NCI-H1694 (cell line): ENCODE data around the gene NOP10.

Source experiments
- DNase-seq: peaks from one replicate; lab custom pipeline; 2025; lab: John Stamatoyannopoulos, UW

The NOP10 gene

DNA sequence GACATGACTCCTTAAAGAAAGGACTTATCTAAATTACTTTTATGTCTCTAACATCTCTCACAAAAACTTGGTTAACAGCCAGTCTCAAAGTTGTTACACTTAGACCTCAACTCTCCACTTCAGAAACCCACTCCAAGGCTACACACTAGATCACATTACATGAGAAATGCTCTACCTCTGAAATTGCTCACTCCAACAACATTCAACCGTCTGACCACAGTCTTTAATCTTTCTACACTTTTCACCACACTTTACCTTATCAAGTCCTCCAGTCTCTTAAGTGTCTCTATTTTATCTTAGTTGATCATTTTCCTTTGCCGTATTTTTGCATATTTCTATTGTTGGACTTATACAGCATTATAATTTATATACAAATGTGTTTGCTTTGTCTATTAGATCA, 11.1 kb downstream of the NOP10 start:
- no peak for DNase-seq

DNA sequence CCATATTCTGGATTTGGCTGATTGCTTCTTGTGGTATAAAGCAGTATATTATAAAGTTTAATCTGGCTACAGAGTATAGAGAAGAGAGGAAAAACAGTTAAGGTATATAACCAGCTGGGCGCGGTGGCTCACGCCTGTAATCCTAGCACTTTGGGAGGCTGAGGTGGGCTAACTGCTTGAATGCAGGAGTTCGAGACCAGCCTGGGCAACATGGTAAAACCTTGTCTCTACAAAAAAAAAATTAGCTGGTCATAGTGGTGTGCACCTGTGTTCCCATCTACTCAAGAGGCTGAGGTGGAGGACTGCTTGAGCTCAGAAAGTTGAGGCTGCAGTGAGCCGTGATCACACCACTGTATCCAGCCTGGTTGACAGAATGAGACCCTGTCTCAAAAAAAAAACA, 12.7 kb downstream of the NOP10 start:
- no peak for DNase-seq

DNA sequence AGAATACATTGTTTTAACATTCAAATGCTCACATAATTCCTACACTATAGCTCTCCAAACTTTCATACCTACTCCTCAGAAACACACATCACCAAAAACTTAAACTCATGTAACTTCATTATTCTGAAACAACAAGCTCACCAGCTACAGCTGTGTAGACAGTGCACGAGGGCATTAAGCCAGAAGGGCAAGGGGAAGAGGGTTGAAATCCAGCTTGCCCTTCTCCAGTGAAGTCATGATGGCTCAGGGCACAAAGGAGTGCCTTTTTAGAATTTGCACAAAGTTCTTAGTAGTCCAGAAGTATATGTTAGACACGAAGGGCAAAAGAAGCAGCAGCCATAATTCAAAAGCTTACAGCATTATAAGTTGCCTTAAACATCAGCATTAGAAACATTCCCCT, 13.9 kb downstream of the NOP10 start:
- DNase-seq, result no peak

DNA sequence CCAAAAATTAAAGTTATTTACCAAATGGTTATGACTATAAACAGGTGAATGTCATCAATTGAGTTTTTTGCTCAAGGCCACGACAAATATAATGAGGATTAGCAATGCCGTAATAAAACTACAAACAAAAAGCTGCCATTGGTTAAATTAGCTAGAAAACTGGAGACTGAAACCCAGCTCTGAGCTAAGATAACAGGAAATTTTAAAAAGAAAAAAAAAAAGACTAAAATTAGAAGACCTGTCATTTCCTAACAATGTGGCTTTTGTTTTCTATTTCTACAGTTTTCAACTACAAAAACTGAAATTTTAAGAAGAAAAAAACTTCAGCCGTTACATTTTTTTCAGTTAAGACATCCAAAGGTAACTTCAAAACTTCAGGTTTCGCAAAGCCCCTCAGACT, 15.0 kb downstream of the NOP10 start:
- no peak for DNase-seq

DNA sequence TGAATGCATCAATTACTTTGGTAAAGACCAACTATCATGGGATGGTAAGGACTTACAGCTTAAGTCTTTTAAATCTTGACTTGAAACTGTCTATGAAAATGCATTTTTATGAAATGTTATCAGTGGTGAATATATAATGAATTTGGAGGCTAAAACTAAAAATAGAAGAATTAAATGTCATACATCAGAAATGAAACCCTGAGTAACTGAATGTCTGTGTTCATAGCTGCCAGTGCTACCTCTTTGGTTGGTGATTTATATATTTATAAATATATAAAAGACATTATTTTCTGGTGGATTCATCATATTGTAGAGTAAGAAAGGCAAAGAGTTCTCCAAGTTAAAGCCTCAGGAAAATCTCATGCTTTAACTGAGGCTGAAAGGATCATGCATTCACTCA, 17.6 kb downstream of the NOP10 start:
- no peak for DNase-seq

DNA sequence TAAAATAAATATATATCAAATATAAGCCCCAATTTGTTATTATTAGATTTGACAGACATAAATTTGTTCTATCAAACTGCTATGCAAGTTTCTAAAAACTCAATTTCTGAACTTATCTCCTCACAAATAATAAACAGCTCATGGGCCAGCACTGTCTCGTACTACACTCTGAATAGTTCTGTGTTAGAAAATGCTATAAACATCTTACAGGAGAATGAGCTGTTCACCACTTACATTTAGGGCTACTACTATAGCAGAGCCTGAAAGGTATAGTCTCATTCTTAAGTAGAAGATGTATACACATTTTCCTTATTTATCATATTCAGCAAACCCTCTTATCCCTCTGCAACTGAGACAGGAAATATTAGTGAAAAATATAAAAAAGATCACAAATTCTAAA, 18.0 kb downstream of the NOP10 start:
- DNase-seq, result no peak

DNA sequence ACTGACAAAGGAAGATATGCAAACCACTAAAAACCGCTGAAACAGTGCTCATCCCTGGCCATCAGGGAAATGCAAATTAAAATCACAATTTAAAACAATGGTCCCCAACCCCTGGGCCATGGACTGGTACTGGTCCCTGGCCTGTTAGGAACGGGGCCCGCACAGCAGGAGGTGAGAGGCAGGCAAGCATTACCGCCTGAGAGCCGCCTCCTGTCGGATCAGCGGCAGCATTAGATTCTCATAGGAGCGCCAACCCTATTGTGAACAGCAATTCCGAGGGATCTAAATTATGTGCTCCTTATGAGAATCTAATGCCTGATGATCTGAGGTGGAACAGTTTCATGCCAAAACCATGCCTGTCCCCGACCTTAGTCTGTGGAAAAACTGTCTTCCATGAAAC, 19.7 kb downstream of the NOP10 start:
- DNase-seq, result no peak

DNA sequence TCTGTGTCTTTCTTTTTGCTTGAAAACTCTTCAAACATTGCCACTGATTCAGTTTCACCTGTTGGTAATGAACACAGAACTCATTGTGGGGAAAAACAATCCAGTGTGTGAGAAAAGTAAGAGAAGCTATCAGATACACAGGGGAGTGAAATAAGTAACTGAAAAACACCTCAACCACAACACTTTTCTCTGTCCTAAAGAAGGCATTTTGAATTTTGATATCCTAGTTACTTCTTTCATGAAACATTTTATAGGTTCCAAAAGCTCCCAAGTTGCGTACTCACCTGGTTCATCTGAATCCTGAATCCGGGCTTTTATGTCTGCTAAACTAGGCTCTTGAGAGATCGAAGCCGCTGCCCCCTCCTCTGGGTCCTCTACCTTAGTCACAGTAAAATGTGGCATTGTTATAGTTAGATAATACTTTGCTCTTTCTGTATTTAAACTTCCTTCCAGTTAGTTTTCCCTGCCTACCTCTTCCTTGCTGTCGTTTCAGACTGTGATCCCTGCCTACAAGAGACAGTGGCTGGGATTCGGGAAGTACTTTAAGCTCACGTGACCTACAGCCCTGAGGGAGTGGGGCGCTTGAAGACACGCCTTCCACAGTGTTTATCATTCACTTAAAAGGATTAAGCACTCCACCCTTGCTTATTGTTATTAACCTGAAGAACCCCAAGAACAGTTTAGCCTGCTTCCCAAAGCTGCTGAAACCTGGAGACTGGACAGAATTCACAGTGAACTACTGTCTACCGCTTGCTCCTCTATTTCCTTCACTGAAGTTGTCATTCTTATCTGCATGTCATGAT, 24.5 kb downstream of the NOP10 start:
- no peak for DNase-seq

DNA sequence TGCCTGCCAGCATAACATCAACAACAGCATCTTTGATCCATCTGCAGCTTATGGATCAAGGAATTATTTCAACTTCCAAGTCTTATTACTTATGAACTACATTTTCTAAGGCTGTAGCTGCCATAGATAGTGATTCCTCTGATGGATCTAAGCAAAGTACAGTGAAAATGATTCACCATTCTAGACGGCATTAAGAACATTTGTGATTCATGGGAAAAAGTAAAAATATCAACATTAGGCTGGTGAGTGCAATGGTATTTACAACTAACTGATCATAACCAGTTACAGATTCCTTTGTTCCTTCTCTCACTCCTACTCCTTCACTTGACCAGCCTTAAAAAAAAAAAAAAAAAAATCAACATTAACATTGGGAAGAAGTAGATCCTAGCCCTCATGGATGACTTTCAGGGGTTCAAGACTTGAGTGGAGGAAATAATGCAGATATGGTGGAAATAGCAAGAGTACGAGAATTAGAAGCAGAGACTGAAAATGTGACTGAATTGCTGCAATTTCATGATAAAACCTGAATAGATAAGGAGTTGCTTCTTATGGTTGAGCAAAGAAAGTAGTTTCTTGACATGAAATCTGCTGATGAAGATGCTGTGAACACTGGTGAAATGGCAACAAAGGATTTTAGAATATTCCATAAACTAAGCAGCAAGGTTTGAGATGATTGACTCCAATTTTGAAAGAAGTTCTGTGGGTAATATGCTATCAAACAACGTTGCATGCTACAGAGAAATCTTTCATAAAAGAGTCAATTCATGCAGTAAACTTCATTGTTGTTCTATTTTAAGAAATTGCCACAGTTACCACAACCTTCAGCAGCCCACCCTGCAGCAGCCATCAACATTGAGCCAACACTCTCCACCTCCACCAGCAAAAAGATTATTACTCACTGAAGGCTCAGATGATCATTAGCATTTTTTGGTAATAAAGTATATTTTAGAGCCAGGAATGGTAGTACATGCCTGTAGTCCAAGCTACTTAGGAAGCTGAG, 28.1 kb downstream of the NOP10 start:
- DNase-seq, result no peak

DNA sequence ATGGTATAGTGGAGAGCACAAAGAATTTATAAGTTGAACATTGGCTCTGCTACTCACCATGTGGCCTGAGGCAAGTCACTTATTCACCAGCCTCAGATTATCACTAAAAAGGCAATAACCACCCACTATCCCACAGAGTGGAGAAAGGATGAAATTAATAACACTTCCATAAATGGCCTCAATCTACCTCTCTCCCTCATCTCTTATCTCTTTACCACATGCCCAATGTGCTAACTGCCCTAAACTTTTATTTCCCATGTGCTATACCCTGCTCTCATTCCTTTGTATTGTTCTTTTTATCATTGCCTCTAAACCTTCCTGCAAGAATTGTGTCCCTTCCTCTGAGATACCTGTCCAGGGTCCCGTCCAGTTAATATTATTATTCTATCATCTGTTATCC, 31.4 kb downstream of the NOP10 start:
- no peak for DNase-seq

DNA sequence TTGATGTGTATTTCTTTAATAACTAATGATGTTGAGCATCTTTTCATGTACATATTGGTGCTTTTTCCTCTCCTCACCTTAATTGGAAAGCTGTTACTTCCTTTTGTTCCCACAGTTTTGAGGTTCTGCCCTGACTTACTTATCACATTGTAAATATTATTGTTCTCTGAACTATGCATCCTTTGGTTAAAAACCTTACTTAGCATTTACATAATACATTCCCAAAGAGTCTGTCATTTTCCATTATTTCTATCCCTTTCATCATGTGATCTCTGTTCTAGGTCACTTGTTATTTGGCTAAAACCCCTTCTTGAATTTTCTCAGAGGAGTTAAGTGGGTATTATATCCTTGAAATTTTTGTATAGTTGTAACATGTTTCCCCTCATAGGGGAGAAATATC, 38.3 kb downstream of the NOP10 start:
- DNase-seq, result no peak

DNA sequence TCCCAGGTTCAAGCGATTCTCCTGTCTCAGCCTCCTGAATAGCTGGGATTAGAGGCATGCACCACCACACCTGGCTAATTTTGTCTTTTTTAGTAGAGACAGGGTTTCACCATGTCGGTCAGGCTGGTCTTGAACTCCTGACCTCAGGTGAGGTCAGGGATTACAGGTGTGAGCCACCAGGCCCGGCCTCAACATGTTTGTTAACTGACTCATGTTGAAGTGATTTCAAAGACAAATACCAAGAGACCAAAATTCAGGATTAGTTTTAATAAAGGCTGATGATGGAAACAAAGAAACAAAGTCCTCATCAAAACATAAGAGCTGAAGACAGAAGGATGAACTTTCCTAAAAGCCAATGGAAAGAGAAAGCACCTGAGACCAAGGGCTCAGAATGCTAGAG, 41.9 kb downstream of the NOP10 start:
- DNase-seq, result no peak

DNA sequence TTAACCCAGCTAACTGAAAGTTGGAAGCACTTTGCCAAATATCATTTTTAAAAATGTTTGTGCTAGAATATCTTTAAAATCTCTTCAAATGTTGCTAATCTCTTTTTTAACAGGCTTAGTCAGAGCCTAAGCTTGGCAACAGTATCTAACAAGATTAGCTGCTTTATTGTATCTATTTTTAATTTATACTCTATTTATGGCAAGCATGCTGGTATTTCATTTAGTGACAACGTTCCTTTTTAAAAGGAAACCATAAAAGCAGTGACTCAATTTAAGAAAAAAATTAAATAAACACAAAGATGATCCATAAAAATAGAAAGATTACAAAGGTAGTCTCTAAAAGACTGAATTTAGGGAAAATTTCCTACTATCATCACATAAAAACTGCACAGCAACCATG, 45.9 kb downstream of the NOP10 start:
- DNase-seq, result no peak

DNA sequence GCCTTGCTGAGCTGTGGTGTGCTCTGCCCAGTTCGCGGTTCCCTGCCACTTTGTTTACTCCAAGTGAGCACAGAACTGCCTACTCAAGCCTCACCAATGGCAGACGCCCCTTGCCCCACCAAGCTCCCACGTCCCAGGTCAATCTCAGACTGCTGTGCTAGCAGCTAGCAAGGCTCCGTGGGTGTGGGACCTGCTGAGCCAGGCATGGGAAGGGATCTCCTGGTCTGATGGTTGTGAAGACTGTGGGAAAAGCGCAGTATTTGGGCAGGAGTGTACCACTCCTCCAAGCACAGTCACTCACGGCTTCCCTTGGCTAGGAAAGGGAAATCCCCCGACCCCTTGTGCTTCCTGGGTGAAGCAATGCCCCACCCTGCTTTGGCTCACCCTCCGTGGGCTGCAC, 50.3 kb downstream of the NOP10 start:
- DNase-seq, result no peak
